Tibial artery (tissue), 4 donors: ENCODE results near the gene EFCAB14.
"Not testable (repeated sequence)": the region's sequence is repeated elsewhere in the genome, so short reads cannot be mapped to it uniquely, and the experiment has no call there.

Experiments used
- DNase-seq, 2 donors: peaks; one replicate each; pipeline ENCODE4 v3.0.0-alpha.2; 2019
- H3K27ac ChIP-seq, 2 donors: fragments of 200-600 bp; sonication (generic) in 1 of 2; 1 replicate in 1 of 2; 2 replicates in 1 of 2; pipeline ENCODE4 v1.5.1; 2018 to 2019; ENCODE audit warnings: mild to moderate bottlenecking in 1 of 2
- H3K27me3 ChIP-seq, 2 donors: fragments of 200-600 bp; sonication (generic) in 1 of 2; one replicate each; pipeline versions ENCODE4 v1.5.1 to v1.6.0; 2016 to 2019
- H3K36me3 ChIP-seq, 3 donors: fragments of 200-600 bp; sonication (generic) in 2 of 3; one replicate each; pipeline ENCODE4 v1.5.1; 2016 to 2019; ENCODE audit warnings: mild to moderate bottlenecking in 2 of 3
- H3K4me1 ChIP-seq, 4 donors: fragments of 200-600 bp; sonication (generic) in 2 of 4; 1 replicate in 3 of 4; 2 replicates in 1 of 4; pipeline ENCODE4 v1.5.1; 2016 to 2019
- H3K4me3 ChIP-seq, 2 donors: fragments of 200-600 bp; sonication (generic) in 1 of 2; 1 replicate in 1 of 2; 2 replicates in 1 of 2; pipeline ENCODE4 v1.5.1; 2018 to 2019; ENCODE audit warnings: mild to moderate bottlenecking in 2 of 2
- H3K9me3 ChIP-seq, 3 donors: fragments of 200-600 bp; sonication (generic) in 1 of 3; one replicate each; pipeline ENCODE4 v1.5.1; 2016 to 2019
- intact Hi-C: fragments of 100-400 bp; cut with DNase I; formaldehyde crosslinking; loops from one replicate; pipeline ENCODE4 v1.15.0; 2023; ENCODE audit warnings: low total_unique reads
- TF ChIP-seq, protein P1 (sequence below), 2 experiments: fragments of 200-600 bp in 1 of 2; fragments of 450-650 bp in 1 of 2; IDR thresholded peaks; one replicate each; pipeline ENCODE4 v1.5.1; 2017 to 2019; ENCODE audit warnings: antibody characterized with exemption in 2 of 2, mild to moderate bottlenecking in 1 of 2, moderate library complexity in 1 of 2

The EFCAB14 gene

DNA sequence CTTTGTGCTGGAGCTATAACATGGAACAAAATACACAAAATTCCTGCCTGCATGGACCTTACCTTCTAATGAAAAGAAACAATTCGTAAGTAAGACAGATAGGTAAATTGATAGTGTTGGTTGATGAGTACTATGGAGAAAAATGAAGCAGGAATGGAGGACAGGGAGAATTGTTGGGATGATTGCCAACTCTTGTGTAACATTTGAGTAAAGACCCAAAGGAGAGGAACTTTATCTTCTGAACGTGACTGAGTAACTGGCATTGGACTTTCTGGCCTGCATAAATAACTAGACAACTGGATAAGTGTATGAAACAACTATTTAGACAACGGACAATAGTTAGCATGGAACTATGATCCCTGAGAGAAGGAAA is 6.8 kb upstream of the EFCAB14 start:
- H3K36me3 ChIP-seq = no peaks in the 10 kb centered on the region
- no peak overlapping the region for H3K27ac ChIP-seq
- intact Hi-C loops = loop anchor here (1.0 to 5.0 kb wide), 3 partner anchors 103 to 321 kb away; no protein-coding TSS in a partner anchor
- no peak overlapping the region for H3K4me3 ChIP-seq
- peaks cover 0 to 6% (median 0%) of the 10 kb centered on the region in 4 donors for H3K4me1 ChIP-seq
- no peaks in the 10 kb centered on the region for H3K9me3 ChIP-seq
- peaks cover 0 to 24% of the 10 kb centered on the region in 2 donors for H3K27me3 ChIP-seq
- TF ChIP-seq, protein P1, sequence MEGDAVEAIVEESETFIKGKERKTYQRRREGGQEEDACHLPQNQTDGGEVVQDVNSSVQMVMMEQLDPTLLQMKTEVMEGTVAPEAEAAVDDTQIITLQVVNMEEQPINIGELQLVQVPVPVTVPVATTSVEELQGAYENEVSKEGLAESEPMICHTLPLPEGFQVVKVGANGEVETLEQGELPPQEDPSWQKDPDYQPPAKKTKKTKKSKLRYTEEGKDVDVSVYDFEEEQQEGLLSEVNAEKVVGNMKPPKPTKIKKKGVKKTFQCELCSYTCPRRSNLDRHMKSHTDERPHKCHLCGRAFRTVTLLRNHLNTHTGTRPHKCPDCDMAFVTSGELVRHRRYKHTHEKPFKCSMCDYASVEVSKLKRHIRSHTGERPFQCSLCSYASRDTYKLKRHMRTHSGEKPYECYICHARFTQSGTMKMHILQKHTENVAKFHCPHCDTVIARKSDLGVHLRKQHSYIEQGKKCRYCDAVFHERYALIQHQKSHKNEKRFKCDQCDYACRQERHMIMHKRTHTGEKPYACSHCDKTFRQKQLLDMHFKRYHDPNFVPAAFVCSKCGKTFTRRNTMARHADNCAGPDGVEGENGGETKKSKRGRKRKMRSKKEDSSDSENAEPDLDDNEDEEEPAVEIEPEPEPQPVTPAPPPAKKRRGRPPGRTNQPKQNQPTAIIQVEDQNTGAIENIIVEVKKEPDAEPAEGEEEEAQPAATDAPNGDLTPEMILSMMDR (IDR thresholded peaks at IDR 0.05) = no peak
- no peak for DNase-seq

DNA sequence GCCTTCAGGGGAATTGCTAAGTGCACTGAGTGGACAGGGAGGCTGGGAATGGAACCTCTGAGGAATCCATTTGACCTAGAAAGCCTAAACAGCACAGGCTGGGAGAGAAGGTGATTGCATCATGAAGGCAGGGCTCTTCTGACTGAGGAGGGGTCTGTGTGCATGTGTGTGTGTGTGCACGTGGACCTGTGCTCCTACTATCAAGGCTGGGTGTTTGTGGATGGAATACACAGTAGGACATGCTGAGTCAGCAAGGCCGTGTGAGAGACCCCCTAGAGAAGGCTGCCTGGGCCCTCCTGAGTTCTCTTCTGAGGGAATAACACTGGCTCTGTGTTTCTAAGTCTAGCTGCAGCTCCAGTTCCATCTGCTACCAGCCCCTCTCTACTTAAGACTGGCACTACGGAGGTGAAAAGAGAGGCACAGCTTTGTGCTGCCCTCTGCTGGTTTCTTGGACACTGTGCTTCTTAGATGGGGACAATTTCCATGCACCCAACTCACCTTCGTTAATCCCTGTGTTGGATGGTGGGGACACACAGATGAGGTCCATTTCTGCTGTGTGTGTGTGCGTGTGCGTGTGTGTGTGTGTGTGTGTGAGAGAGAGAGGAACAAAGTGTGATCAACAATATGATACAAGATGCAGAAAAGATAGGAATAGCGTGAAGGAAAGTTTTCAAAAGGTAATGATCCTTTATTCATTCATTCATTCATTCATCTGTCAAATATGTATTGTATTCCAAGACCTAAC is 6.2 kb upstream of the EFCAB14 start:
- H3K27me3 ChIP-seq = peaks cover 0 to 24% of the 10 kb centered on the region in 2 donors
- TF ChIP-seq, protein P1 (IDR thresholded peaks at IDR 0.05) = peak; percentile 82 to 87
- peak; percentile 73 to 77 for DNase-seq

DNA sequence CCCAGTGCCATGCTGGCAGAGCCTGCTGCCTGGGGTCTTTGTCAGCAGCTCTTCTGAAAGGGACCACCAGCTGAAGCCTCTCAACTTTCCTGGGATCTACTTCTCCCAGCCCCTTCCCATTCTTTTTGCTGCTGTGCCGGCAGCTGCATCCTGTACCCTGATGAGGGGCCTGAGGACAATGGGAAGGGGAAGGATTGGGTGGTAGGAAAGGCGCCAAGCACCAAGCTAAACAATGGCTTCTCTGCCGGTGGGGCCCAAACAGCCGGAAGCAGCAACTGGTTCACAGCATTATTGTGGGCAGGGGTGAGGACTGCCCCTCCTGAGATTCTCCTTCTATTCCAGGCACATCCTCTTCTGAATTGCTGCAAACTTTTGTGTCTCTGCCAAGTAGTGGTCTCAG is 5.0 kb upstream of the EFCAB14 start:
- no peak for DNase-seq
- Histone ChIP-seq H3K9me3 (no peaks in the 10 kb centered on the region), H3K27ac (no peak overlapping the region), H3K4me3 (no peak overlapping the region), H3K27me3 (peaks cover 0 to 21% of the 10 kb centered on the region in 2 donors), H3K4me1 (peaks cover 0 to 12% (median 2%) of the 10 kb centered on the region in 4 donors), H3K36me3 (no peaks in the 10 kb centered on the region)
- TF ChIP-seq, protein P1 (IDR thresholded peaks at IDR 0.05) = no peak
- intact Hi-C loops = loop anchor here (2.0 kb wide), 1 partner anchor 319 kb away; no protein-coding TSS in a partner anchor

More for the DNA sequence above, 6.2 kb upstream of the EFCAB14 start:
- no peaks in the 10 kb centered on the region for H3K36me3 ChIP-seq
- intact Hi-C loops = loop anchor here (1.0 to 5.0 kb wide), 3 partner anchors 103 to 320 kb away; no protein-coding TSS in a partner anchor
- H3K9me3 ChIP-seq = no peaks in the 10 kb centered on the region
- H3K4me1 ChIP-seq = peaks cover 0 to 6% (median 0%) of the 10 kb centered on the region in 4 donors
- H3K4me3 ChIP-seq = no peak overlapping the region
- no peak overlapping the region for H3K27ac ChIP-seq

DNA sequence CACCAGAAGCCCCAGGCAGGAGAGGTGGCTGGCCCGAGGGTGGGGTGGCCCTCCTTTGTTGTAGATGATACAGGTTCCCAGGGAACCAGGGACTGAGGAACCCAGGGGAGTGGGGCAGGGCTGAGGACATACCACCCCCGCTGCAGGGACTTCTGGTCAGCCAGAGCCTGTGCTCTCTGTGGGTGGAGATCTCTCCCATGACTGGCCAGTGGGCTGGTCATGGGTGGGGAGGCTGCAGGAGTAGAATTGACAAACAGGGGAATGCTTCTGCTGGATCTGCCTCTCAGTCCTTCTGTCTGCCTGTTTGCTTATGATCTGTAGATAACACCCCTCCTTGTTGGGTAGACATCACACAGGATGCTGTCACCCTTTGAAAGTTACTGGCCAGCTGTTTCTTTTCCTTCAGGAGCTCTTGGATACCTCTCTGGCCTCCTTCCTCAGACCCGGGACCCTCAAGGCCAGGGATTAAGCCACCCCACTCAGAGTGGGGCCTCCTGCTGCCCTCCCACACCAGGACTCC is 2.8 kb upstream of the EFCAB14 start:
- H3K27ac ChIP-seq = no peak overlapping the region
- peaks cover 0 to 28% (median 16%) of the 10 kb centered on the region in 4 donors for H3K4me1 ChIP-seq
- H3K4me3 ChIP-seq = no peak overlapping the region
- DNase-seq = no peak
- no peaks in the 10 kb centered on the region for H3K9me3 ChIP-seq
- H3K27me3 ChIP-seq = peaks cover 0 to 9% of the 10 kb centered on the region in 2 donors
- TF ChIP-seq, protein P1 (IDR thresholded peaks at IDR 0.05) = no peak
- intact Hi-C loops = no loop called here
- no peaks in the 10 kb centered on the region for H3K36me3 ChIP-seq

DNA sequence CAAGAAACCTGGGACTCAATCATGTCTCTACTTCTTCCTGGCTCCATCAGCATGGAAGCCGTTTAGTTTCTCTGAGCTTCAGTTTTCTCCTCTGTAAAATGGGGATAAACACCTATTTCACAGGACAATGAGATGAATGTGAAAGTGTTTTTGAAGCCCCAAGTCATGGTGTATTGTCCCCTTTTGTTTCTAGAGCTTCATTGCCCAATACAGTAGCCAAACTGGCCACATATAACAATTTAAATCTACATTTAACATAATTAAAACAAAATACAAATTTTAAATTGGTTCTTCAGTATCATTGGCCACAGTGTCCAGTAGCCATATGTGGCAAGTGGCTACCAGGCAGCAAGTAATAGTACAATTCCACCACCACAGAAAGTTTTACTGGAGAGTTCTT is 2.3 kb upstream of the EFCAB14 start:
- intact Hi-C loops = no loop called here
- Histone ChIP-seq H3K9me3 (no peaks in the 10 kb centered on the region), H3K4me3 (no peak overlapping the region), H3K27me3 (peaks cover 0 to 6% of the 10 kb centered on the region in 2 donors), H3K27ac (no peak overlapping the region), H3K4me1 (peaks cover 0 to 34% (median 19%) of the 10 kb centered on the region in 4 donors), H3K36me3 (peaks cover 0 to 4% (median 0%) of the 10 kb centered on the region in 3 donors)
- DNase-seq = no peak
- TF ChIP-seq, protein P1 (IDR thresholded peaks at IDR 0.05) = no peak

DNA sequence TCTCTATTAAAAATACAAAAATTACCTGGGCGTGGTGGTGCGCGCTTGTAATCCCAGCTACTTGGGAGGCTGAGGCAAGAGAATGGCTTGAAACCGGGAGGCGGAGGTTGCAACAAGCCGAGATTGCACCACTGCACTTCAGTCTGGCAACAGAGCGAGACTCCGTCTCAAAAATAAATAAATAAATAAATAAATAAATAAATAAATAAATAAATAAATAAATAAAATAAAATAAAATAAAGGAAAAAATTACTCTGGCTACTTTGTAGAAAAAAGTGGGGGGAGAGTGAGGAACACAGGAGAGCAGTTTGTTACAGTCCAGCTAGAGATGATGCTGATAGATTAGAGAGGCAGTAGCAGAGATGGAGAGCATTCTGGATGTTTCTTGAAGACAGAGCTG is 1.4 kb upstream of the EFCAB14 start:
- DNase-seq, intact Hi-C loops: not testable (repeated sequence)

More for the DNA sequence above, 1.4 kb upstream of the EFCAB14 start:
- H3K36me3 ChIP-seq = peaks cover 0 to 11% (median 6%) of the 10 kb centered on the region in 3 donors
- peaks cover 0 to 37% (median 20%) of the 10 kb centered on the region in 4 donors for H3K4me1 ChIP-seq
- H3K4me3 ChIP-seq, H3K27me3 ChIP-seq, H3K9me3 ChIP-seq, H3K27ac ChIP-seq: not testable (repeated sequence)
